Fibroblast of skin of scalp (primary cell): ENCODE results near the gene SYNM.

Experiments
- DNase-seq: peaks from one replicate; pipeline ENCODE4 v3.0.0-alpha.2; 2013

SYNM gene

DNA sequence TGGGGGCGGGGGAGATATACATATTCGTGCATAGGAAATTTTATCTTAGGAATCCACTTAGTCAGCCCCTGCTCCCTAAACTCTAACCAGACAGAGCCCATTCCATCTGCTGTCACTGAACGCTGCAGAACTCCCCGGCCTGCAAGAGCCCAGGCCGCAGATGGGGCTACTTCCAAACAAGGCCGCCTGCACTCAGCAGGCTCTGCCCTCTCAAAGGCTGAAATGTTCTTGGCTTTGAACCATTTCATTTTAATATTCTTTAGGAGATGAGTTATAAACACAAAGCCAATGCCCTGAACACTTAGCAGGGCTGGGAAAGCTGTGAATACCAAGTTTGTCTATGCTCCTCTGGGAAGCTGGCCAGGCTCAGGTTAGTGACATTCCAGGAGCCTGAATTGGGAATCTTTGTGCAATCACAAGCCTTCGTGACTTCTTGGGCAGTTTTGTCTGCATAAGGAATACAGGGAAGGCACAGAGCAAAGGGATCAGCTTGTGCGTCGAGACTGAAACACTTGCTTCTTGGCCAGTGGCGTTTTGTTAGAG is 65.0 kb downstream of the SYNM start:
- peak; percentile 88 for DNase-seq

DNA sequence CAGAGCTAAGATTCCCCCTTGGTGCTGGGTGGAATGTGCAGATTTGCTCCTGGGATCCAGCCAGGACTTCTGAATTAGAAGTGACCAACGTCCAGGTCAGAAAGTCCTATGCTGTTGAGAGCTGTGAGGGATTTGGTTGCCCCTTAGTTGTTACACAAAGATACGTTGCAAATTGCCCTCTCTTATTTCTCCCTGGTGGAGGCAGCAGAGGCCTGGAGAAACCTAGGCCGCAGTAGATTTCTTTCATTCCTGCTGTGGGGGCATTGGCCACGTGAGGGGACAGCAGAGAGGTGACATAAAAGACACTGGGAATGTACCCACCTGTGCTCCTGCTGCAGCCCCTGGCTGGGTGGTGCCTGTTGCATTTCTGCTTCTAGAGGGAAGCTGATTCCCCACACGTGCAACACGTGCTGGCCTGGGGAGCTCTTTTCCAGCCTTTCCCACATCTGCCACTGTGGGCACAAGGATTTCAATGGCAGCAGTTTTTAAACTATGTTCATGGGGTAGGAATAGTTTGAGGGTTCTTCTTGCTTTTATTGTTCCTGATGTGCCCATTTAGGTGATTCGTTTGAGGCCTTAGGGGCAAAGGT is 65.7 kb downstream of the SYNM start:
- no peak for DNase-seq

DNA sequence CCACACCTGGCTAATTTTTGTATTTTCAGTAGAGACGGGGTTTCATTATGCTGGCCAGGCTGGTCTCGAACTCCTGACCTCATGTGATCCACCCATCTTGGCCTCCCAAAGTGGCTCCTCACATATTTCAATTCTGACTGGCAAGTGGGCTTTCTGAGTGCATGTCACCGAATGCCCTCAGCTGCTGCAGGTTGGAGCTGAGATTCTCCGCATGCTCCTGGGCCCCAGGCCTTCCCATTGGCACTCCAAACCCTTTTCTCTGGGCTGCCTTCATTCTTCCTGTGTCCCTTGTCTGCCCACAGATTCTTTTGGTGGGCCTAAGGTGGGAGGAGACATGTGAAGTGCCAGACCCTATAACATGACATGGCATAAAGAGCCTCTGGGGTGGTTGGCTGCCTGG is 67.3 kb downstream of the SYNM start:
- no peak for DNase-seq

DNA sequence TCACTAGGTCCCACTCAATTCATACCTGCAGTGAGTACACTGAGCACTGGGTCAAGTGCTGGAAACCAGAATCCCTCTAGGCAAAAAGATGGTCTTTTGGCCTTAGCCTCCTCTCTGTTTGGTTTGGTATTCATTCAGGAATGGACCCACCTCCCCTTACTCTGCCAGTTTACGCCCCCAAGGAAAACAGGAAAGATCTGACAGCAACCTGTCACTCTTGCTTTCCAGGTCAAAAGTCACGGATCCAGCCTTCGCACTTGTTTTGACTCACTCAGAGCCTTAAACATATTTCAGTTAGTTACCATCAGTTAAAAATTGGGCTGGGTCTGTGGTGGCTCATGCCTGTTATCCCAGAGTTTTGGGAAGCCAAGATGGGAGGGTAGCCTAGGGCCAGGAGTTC is 68.1 kb downstream of the SYNM start:
- no peak for DNase-seq

DNA sequence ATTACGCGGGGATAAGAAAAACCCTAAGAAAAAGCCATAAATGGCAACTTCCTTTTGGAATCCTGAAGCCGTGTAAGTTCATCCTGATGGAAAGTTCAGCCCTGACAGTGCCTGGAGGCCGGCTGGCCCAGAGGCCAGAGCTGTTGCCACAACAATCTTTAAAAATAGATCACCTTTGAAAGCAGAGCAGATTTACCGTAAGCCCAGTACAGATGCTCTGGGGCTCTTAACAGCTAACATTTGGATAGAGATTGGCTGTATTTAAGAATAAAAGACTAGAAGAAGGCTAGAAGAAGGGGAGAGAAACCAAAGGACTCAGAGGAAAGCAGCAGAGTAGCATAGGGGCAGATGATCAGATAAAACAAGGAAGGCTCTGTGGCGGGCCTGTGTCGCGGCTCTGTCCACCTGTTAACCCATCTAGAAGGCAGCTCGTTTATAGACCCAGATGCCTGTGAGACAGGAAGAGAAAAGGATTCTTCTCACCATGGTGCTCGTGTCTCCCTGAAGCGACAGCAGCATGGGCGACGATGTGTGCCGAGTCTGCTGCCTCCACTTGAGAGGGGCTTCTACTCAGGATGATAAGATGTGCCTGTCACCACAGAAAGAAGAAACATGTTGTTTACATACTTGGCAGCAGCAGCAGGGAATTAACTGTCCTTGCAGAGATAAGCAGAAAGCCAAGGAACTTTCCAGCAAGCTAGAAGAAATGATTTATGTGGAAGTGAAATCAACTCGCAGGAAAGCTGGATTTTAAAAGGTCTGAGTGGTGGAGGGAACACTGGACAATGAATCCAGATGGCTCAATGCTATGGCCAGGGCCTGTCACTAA is 69.9 kb downstream of the SYNM start:
- no peak for DNase-seq

DNA sequence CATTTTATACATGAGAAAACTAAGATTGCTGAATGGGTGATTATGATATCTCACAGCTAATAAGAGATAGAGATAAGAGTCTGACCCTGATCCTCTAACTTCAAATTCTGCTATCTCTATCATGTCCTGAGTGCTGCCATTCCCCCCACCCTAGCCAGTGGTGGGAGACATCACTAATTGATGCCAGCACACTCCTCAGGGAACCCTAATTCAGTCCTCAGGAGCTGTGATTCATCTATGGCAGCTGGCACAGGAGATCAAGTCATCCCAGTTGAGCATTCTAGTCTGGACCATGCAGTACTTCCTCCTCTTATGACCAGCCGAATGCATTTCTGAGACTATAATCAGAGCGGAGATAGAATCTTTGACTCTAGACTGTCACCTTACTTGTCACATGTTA is 71.9 kb downstream of the SYNM start:
- no peak for DNase-seq

DNA sequence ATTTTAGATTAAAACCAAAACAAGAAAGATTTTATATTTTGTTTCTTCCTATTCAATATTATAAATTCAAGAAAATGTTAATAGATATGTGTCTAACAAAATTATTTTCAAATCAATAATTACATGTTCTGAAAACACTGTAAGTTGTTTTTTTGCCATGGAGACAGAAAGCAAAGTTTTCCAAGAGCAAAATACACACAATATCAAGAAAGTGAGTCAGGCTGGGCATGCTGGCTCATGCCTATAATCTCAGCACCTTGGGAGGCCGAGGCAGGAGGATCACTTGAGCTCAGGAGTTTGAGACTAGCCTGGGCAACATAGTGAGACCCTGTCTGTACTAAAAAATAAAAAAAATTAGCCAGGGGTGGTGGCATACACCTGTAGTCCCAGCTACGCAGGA is 72.8 kb downstream of the SYNM start:
- DNase-seq, result no peak

DNA sequence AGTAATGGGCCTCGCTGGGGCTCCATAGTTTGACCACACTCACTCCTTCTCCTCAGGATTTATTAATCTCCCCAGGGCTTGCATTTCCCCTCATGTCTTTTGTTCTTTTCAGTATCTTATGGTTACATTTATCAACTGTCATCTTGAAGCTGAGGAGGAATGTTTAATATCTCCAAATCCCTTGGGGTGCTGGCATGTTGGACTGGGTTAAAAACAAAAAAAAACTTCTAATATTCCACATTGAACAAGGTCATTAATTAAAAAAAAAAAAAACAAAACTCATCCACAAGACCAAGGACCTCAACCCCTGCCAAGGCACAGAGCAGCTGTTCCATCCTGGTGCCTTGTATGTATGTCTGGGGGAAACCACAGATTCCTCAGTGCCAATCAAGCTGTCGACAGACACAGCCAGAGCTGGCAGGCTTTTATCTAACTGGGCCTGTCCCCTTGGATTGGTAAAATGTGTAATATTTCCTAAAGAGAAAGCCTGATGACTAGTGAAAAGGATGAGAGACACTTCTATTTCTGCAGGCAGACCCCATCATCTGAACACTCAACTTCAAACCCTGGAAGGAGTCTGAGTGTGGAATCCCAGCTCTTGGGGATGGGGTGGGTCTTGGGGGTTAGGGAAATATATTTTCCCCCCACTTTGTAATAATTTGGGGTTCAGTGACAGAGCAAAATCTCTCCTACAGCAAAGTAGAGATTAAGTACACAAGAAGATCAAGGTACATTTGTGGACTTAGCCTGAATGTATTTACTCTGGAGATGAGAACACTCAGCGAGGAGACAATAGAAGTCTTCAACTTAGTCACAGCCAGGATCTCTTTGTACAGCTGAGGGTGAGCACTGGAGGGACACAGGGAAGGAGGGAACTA is 75.4 kb downstream of the SYNM start:
- peak; percentile 67 for DNase-seq

DNA sequence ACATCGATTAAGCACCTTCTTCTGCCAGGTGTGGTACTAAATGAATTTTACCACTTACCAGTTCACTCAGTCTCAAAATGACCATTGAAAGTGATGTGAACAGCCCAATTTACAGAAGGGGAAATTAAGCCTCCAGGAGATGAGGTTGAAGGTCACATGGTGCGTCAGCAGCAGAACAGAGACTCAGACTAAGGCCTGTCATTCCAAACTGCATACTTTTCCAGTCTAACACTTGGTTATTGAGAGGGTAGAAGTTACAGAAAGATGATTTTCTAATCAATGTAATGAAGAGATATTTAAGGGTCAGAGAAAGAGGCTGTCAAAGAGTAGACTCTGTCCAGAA is 76.1 kb downstream of the SYNM start:
- no peak for DNase-seq

DNA sequence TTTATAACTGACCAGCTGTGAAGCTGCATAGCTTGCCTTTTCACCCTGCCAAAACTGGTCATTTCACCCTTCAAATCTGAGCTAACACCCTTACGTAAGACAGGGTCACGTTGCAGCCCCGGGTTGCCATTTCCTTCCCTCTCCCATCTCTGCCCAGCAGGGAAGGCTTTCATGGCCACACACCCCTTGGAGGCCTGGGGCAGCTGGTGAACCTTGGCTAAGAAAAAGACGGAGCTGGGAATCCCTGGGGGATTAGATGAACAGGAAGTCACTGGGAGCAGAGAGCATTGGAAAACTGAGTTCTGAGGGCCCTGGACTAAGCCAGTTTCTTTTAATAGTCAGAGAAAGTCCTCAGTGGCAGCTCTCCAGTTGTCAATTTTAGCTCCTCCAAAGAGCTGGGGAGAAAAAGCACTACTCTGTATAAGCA is 76.7 kb downstream of the SYNM start:
- no peak for DNase-seq

DNA sequence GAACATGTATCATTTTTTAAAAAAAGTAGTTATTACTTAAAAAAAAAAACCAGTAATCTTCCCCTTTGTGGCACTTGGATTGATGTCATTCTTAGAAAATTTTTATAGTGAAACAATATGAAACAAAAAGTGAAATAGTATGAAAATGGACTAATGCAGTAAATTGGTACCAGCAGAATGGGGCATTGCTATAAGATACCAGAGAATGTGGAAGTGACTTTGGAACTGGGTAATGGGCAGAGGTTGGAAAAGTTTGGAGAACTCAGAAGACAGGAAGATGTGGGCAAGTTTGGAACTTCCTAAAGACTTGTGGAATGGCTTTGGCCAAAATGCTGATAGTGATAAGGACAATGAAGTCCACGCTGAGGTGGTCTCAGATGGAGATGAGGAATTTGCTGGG is 77.9 kb downstream of the SYNM start:
- no peak for DNase-seq
